ENCODE results near the gene BNIP1.

The BNIP1 gene

DNA sequence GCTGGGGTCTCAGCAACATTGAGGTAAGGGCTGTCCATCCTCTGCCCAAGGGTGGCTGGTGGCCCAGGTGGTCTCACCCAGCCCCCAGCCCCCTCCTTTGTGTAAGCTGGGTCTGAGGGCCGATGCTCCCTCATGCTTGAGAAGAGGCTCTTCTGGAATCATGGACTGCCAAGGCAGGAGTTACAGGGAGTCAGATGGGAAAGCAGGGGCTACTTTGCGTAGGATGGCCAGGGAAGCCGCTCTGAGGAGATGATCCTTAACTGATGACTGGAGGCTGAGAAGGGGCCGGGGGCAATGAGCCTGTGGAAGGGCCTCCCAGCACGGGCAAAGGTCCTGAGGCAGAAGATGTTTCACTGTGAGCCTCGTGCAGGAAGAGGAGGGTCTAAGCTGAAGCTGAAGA, 67.0 kb downstream of the BNIP1 start:
- no peak for DNase-seq (ENCODE audit: low spot score)

DNA sequence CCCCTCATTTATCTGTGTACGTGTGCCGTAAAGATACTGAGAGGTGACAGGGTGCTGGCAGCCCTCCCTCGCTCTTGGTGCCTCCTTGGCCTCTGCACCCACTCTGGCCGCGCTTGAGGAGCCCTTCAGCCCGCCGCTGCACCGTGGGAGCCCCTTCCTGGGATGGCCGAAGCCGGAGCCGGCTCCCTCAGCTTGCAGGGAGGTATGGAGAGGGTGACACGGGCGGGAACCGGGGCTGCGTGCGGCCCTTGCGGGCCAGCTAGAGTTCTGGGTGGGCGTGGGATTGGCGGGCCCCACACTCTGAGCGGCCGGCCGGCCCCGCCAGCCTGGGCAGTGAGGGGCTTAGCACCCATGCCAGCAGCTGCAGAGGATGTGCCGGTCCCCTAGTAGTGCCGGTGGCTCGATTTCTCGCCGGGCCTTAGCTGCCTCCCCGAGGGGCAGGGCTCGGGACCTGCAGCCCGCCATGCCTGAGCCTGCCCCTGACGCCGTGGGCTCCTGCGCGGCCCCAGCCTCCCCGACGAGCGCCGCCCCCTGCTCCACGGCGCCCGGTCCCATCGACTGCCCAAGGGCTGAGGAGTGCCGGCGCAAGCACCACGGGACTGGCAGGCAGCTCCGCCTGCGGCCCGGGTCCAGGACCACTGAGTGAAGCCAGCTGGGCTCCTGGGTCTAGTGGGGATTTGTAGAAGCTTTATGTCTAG, 69.1 kb downstream of the BNIP1 start:
- no peak for DNase-seq (ENCODE audit: low spot score)

Data from kidney tubule cell (primary cell).